ENCODE measurements around the gene SOX18. TPM values are rescaled to one million over a fixed set of nuclear protein-coding genes. Genes with fewer than 3 reads are reported as not detected.

SOX18 gene
- total and polyA plus RNA-seq, 2 of the 13 experiments (the other 11 are each of a cell fraction or from before 2014, with no cell fraction given): 1.6 to 1.9 TPM

DNA sequence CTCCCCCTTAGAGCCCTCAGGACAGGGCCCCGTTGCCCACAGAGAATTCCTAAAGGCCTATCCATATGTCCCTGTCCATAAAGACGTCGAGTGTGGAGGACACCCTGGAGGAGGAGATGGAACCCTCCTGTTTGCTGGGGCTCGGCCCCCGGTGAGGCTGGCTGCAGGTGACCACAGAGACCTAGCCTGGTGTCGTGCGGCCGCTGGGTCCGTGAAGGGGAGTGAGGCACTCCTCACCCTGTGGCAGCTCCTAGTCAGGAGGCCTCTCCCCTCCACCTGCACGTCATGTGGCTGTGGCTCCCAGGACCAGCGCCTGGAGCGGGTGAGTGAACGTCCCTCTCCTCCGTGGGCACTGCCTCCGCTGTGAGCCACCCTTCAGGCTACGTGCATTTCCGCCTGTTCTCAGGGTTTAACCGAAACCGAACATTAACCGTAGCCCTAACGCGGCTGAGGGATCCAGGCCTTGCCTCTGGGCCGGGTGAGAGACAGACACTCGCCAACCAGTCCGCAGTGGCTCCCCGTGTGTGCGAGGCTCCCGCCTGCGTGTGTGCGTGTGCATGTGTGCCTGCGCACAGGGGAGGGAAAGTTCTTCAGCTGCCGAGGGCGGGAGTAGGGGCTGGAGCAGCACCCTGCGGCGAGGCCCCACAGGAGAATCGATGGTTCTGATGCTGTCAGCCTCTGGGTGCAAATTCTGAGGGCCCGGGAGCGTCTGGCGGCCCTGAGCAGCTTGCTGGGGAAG, 7.6 kb upstream of the SOX18 start (continued):
- TF ChIP-seq AKNA (CRISPR knock-in tag; IDR thresholded peaks at IDR 0.05; ENCODE audit: borderline replicate concordance) (no peak), ZMYM2 (CRISPR knock-in tag; IDR thresholded peaks at IDR 0.05) (no peak), CHCHD3 (CRISPR knock-in tag; IDR thresholded peaks at IDR 0.05) (0 out of 2 replicates have a peak, but pooled peaks have one; percentile 4), ZNF670 (CRISPR knock-in tag; IDR thresholded peaks at IDR 0.05; ENCODE audit: borderline replicate concordance) (no peak), ZNF609 (CRISPR knock-in tag; IDR thresholded peaks at IDR 0.05; ENCODE audit: borderline replicate concordance) (peak; percentile 63), HOMEZ (CRISPR knock-in tag; IDR thresholded peaks at IDR 0.05; ENCODE audit: low read depth) (no peak), TRAFD1 (CRISPR knock-in tag; IDR thresholded peaks at IDR 0.05; ENCODE audit: borderline replicate concordance) (peak; percentile 71), SMARCE1 (IDR thresholded peaks at IDR 0.05; ENCODE audit: borderline replicate concordance) (no peak), CENPT (CRISPR knock-in tag; IDR thresholded peaks at IDR 0.05; ENCODE audit: low read depth) (no peak; the same call in 1 of the 2 replicates), DRAP1 (CRISPR knock-in tag; IDR thresholded peaks at IDR 0.05) (peak; percentile 52), ZNF468 (CRISPR knock-in tag; IDR thresholded peaks at IDR 0.05) (no peak), ZNF12 (CRISPR knock-in tag; IDR thresholded peaks at IDR 0.05) (peak; percentile 37; the same call in 1 of the 2 replicates), ZNF652 (CRISPR knock-in tag; IDR thresholded peaks at IDR 0.05; ENCODE audit: borderline replicate concordance, low read depth) (no peak)
- TF ChIP-seq, protein P1, sequence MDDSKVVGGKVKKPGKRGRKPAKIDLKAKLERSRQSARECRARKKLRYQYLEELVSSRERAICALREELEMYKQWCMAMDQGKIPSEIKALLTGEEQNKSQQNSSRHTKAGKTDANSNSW (CRISPR knock-in tag; IDR thresholded peaks at IDR 0.05; ENCODE audit: borderline replicate concordance): peak; percentile 92; the same call in 1 of the 2 replicates

Data from HepG2 (cell line).